ENCODE data around the gene PRG3.
"Not testable (repeated sequence)": the region's sequence is repeated elsewhere in the genome, so short reads cannot be mapped to it uniquely, and the experiment has no call there.

PRG3 gene

GRCh38 chr11:57387289-57388030 lies 6.5 kb upstream of the PRG3 start:
- DNase-seq, result no peak

GRCh38 chr11:57386178-57386940 lies 5.4 kb upstream of the PRG3 start:
- DNase-seq, result no peak

- no peak for DNase-seq
These were observed 1.2 kb downstream of the PRG3 start for GRCh38 chr11:57379732-57380131.

GRCh38 chr11:57378186-57378585 lies 2.8 kb downstream of the PRG3 start:
- DNase-seq, result no peak

GRCh38 chr11:57377107-57377506 lies 3.8 kb downstream of the PRG3 start:
- DNase-seq, result no peak

- no peak for DNase-seq
These were observed 4.6 kb downstream of the PRG3 start for GRCh38 chr11:57376095-57377090.

- DNase-seq, result no peak
These were observed 5.5 kb downstream of the PRG3 start for GRCh38 chr11:57375490-57375889.

- no peak for DNase-seq
These were observed 6.0 kb downstream of the PRG3 start for GRCh38 chr11:57374966-57375365.

GRCh38 chr11:57373146-57373545 lies 7.8 kb downstream of the PRG3 start:
- no peak for DNase-seq

- DNase-seq, result no peak
These were observed 10.0 kb downstream of the PRG3 start for GRCh38 chr11:57370941-57371340.

GRCh38 chr11:57370251-57370650 lies 10.7 kb downstream of the PRG3 start:
- no peak for DNase-seq

GRCh38 chr11:57368845-57369232 lies 12.1 kb downstream of the PRG3 start:
- no peak for DNase-seq

GRCh38 chr11:57368106-57368844 lies 12.7 kb downstream of the PRG3 start:
- no peak for DNase-seq

- DNase-seq, result no peak
These were observed 15.9 kb downstream of the PRG3 start for GRCh38 chr11:57364851-57365660.

GRCh38 chr11:57363131-57364080 lies 17.5 kb downstream of the PRG3 start:
- no peak for DNase-seq

GRCh38 chr11:57361926-57362325 lies 19.0 kb downstream of the PRG3 start:
- no peak for DNase-seq

- DNase-seq, result not testable (repeated sequence)
These were observed 19.5 kb downstream of the PRG3 start for GRCh38 chr11:57361420-57361819.

GRCh38 chr11:57360991-57361390 lies 20.0 kb downstream of the PRG3 start:
- DNase-seq, result no peak

GRCh38 chr11:57359896-57360690 lies 20.9 kb downstream of the PRG3 start:
- no peak for DNase-seq

Measured in activated CD8-positive, alpha-beta memory T cell treated with anti-CD3 and anti-CD28 coated beads for 24 hours (primary cell).